GM10266 (cell line): ENCODE measurements around the gene CERK.

ENCODE experiments used
- DNase-seq: peaks from one replicate; pipeline ENCODE4 v3.0.0; 2012; ENCODE audit errors: extremely low spot score
- CTCF ChIP-seq: IDR thresholded peaks from 2 replicates; pipeline ENCODE4 v1.5.1; 2012; ENCODE audit warnings: mild to moderate bottlenecking, low read depth; ENCODE audit not compliant: control insufficient read depth, insufficient read depth; ENCODE audit errors: missing control alignments

CERK gene

GRCh38 chr22:46663436-46664100 is 74.5 kb downstream of the CERK start:
- no peak for TF ChIP-seq CTCF
- no peak for DNase-seq

GRCh38 chr22:46663001-46663400 is 75.1 kb downstream of the CERK start:
- no peak for TF ChIP-seq CTCF
- DNase-seq: no peak

GRCh38 chr22:46662226-46662625 is 75.8 kb downstream of the CERK start:
- no peak for DNase-seq

GRCh38 chr22:46661221-46661851 is 76.7 kb downstream of the CERK start:
- DNase-seq: no peak
- TF ChIP-seq CTCF: no peak

More at GRCh38 chr22:46662226-46662625, 75.8 kb downstream of the CERK start:
- TF ChIP-seq CTCF: no peak

- DNase-seq: no peak
- TF ChIP-seq CTCF: no peak
Observed at GRCh38 chr22:46660604-46661201, 77.3 kb downstream of the CERK start.

GRCh38 chr22:46659791-46660186 is 78.3 kb downstream of the CERK start:
- DNase-seq: no peak
- TF ChIP-seq CTCF: no peak
